ENCODE results near the gene TNFRSF19.

Gene TNFRSF19

DNA sequence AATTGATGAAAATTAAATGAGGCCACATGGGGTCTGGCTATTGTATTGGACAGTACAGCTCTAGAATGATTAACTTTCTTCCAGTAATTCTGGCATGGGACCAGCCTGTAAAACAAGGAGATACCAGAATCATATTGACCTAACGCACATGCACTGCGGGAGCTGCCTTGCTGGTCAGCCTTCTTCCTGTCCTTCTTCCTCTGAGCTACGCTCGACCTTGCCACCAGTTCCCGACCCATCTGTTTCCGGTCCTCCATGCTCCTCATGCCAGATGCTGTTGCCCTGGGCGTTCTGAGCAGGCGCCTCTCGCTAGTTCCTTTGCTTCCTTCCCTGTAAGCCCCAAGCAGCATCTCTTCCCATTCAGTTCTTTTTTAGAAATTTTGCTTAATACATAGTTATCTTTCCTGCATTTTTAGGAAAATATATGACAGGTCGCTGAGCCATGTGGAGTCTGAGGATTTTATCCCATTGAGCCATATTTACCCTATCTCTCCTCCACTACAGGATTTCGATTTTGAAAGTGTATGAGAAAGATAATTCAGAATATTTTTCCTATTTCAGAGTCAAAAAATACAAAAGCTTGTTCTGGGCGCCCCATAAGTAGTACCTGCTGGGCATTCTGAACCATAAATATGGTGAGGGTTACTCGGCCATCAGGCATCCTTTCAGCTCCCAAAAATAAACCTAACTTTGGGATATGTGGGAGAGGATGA lies 38.6 kb downstream of the TNFRSF19 start:
- DNase-seq, result peak in 1 of 2 experiments; percentile 3

DNA sequence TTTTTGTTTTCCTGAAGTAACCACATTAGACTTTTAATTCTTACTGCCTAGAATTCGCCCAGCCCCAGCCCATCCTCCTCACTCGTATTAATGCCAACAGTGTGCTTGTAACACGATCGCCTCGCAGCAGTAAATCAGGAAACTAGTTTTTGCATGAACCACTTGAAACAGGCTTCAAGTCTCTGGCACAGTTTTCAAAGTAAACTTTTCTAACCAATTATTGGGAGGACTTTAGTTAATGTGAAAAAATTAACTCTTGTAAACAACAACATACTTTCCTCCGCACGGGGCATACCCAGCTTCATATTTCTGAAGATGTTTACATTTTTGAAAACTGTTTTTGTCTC lies 39.2 kb downstream of the TNFRSF19 start:
- DNase-seq, result no peak

DNA sequence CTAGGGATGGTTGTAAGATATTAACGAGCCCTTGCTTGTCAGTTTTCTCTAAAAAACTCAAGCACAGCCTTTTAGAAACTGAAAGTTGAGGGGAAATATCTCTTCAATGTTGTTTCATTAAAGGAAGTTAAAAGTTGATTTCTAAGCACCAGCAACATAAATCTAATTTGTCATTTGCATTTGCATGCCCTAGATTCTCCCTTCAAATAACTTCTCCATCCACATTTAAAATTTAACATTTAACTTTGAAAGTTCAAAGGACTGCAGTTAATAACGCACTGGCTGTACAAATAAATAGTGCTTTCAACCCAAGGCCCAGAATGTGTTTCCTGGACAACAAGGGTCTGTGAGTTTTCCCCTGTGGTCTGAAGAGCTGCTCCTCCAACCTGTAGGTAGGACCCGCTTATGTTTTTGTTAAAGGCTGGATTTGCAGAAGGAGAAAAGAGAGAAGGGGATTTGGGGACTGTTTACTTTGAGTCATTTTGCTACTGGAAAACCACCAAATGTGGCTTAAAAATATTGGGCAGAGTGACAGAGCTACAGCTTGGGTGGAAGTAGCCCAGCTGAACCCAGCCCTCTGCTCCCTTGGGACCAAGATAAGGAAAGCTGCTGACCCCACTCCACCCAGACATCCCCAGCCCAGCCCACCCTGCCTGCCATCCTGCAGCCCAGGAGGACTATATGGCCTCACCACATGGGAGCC lies 39.8 kb downstream of the TNFRSF19 start:
- no peak for DNase-seq

DNA sequence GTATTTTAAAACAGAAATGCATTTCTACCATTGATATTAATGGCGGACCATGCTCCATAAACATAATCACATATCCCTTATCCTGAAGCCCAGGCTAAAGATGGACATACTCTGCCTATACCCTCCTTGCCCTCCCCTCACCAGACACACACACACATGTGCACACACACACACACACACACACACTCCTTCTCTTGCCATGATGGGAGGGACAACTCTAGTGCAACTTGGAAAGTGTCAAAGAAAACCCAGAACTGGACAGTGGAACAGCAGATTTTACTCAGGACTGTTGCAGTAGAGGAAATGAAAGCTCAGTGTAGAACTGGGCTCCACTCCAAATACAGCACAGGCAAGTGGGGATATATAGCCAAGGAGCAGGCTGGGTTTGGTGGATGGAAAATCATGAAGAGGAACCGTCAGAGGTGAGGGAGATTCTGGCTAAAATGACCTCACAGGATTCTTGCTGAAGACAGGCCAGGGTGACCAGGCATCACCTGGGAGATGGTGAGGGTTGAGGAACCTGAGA lies 40.8 kb downstream of the TNFRSF19 start:
- DNase-seq, result no peak

DNA sequence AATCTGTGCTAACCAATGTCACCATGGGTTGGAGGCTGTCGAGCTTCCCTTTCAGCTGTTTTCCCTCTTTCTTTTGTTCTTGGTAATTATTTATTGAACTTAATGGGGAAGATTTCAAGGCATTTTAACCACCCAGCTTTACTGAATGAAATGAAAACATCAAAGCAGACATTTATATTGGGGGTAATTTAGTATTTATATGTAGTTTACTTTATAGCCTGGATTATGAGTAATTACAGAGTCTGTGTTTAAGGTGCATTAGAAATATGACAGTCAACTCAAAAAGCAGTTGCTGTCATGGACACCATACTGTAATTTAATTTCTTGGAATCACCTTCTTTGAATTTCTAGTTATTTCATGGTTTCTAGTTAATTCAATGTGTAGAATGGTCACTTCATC lies 42.0 kb downstream of the TNFRSF19 start:
- no peak for DNase-seq

DNA sequence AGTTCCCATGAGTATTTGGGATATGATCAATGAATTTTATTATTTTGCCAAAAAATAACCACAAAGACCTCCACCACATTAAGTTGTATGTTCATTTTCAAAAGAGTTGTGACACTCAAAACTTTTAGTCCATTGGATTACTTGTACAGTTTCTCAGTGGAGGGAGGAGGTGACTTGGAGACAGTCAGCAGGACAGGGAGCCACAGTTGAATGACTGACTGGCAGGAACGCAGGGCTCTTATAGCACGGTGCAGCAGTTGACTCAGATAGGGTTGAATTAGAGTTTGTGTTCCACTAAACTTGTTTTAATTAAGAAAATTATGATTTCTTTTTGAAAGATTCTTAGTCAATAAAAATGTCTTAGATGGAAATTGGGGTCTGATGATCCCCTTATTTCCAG lies 42.5 kb downstream of the TNFRSF19 start:
- no peak for DNase-seq

DNA sequence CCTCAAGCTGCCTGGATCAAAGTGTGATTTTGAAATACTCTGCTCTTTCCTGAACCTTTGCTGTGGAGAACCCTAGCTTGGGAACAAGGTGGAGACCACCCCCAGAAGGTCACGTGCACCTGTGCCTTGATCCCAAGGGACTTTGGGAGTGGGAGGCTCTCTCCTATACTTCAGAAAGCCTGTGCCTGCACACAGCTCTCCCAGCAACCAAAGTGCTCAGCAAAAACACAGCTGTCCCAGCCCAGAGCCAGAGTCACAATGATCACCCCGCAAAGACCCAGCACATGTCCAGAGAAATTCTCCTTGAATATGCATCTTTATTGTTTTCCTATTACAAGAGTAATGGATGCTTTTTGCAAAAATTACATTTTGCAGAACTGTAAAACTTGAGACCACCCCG lies 43.4 kb downstream of the TNFRSF19 start:
- no peak for DNase-seq

DNA sequence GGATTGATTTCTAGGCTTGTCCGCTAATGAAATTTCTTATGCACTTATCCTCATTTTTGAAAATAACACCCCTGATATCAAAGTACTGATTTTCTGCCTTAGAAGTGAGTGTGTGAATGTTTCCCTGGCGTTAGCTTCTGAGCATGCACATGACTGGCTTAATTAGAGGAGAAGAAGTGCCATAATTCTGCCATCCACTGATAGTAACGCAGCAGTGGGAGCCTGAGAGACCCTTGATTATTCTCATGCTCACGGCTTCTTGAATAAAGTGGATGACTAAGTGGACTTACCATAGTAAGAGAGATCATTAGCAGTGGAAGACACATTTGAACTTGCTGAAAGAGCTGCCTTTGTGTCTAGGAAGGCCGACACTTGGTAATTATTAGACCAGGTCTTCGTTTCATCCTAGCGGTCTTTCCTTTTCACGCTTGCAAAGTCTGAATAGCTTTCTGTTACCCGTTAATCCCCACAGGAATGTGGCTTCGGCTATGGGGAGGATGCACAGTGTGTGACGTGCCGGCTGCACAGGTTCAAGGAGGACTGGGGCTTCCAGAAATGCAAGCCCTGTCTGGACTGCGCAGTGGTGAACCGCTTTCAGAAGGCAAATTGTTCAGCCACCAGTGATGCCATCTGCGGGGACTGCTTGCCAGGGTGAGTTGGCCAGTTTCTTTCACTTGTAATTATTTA lies 45.3 kb downstream of the TNFRSF19 start:
- no peak for DNase-seq

DNA sequence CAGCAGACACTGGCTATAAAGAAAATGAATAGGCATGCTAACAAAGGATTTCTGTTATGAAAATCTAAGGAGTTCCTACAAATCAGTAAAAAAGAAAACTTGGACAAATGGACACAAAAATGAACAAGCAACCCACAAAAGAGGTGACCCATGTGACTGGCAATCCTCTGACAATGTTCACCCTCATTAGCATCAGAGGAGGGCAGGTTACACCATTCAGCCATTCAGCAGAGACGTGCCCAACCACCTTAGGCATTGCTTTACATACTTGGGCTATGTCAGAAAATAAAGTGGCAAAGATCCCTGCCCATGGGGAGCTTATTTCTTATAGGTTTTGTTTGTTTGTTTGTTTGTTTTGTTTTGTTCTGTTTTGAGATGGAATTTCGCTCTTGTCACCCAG lies 46.0 kb downstream of the TNFRSF19 start:
- no peak for DNase-seq

DNA sequence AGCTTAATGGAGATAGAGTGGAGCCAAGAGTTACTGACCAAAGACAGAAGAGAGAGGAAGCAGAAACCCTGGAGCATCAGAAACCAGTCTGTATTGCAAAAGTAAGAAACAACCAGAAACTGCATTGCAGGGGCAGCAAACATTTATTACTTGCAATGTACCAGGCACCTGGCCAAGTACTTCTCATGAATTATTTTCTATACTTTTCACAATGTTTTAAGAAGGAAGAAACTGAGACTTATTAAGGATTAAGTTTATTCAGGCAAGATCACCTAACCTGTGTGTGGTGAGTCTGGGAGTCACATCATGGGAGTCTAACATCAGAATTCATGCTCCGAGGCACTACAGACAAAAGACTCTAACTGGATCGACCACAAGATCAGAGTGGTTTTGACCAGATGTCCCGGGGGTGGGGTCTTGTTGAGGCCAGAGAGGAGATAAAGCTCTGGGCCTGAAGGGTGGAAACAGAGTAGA lies 47.4 kb downstream of the TNFRSF19 start:
- no peak for DNase-seq

DNA sequence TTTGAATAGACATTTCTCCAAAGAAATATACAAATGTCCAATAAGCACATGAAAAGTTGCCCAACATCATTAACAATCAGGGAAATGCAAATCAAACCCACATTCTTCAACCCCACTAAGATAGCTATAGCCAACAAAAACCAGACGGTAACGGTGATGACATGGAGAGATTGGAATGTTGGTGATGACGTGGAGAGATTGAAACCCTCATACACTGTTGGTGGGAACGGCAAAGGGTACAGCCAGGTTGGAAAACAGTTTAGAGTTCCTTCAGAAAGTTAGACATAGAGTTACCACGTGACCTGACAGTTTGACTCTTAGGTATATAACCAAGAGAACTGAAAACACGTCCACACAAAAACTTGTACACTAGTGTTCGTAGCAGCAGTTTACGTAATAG lies 48.1 kb downstream of the TNFRSF19 start:
- DNase-seq, result no peak

DNA sequence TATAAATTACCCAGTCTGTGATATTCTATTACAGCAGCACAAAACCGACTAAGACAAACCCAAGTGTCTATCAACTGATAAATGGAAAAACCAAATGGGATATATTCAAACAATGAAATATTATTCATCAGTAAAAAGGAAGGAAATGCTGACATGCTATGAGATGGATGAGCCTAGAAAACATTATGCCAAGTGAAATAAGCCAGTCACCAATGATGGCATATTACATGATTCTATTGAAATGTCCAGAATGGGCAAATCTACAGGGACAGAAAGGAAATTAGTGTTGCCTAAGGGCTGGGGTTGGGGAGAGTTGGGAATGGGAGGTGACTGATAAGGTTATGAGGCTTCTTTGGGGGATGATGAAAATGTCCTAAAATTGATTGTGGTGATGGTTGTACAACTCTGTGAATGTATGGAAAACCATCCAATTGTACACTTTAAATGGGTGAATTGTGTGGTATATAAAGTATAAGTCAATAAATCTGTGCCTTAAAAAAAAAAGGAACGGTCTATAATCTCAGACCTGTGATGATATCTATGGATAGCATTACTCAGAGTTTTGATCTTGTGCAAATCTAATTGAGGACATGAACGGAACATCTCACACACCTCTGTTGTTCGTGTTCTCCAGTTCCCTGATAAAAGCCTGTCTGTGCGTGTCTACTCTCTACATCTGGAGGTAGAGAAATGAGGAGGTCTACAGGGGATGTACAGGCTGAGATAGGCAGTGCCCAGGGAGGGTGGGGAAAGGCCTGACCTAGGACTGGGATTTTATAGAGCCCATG lies 49.0 kb downstream of the TNFRSF19 start:
- DNase-seq, result no peak

DNA sequence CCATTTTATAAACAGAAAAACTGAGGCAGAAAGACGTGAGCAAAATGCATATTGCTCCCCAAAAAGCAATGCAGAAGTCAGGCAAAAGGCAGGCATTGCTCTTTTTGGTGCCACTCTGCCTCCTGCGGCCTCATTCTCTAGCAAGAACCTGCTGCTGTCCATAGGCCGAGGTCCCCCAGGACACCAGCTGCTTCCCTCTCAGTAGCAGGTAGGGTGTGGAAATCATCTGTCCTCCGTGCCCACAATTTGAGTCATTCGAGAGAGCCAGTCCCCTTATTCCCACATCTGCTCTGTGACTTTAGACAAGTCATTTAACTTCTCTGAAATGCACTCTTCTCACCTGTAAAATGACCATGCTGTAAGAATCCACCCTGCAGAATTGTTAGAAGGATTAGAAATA lies 50.0 kb downstream of the TNFRSF19 start:
- no peak for DNase-seq

DNA sequence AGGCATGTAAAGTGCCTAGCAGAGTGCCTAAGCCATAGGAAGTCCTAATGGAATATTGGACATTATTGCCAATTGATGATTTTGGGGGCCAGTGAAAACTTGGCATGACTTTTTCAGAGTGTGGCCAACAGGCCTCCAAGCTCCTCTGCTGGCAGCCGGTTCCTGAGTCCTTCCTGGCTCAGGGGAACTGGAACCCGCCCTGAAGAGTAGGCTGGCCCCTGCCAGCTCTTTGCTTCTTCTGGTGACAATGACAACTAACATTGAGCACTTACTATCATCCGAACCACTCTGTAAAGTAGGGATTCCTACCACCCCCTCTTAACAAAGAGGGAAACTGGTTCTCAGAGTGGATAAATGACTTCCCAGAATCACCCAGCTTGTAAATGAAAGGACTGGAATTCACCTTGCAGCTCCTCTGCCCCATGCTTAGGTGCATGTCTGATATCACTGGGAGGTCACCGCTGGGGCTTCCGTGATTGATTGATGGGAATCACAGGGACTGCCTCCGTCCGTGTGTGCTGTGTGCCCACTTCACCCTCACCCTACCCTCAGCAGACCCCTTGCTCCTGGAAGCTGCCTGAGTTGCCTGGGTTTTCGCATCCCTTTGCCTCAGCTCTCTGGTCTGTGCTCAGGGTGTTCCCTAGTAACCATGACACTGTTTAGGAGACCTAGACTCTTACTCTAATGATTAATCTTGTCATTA lies 50.6 kb downstream of the TNFRSF19 start:
- no peak for DNase-seq

DNA sequence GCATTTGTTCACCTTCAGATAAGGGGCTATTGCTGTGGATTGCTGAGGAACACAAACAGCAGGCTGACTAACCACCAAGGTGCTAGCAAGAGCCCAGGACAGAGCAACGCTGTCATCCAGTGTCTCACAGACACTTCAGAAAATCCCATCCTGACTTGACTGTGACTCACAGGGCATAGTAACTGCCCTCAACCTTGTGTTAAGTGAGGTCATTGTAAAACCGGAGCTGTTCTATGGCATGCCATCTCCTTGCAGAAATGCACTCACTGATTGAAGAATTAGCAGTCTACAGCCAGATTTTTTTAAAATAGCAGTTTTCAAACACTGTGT lies 51.1 kb downstream of the TNFRSF19 start:
- DNase-seq, result no peak

DNA sequence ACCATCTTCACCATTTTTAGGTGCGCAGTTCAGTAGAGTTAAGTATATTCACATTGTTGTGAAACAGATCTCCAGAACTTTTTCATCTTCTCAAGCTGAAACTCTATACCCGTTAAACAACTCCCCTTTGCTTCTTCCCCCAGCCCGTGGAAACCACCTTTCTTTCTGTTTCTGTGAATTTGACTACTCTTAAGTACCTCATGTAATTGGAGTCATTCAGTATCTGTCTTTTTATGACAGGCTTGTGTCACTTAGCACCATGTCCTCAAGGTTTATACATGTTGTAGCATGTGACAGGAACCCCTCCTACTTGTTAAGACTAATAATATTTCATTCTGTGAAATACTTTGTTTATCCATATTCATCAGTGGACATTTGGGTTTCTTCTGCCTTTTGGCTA lies 52.8 kb downstream of the TNFRSF19 start:
- DNase-seq, result no peak

DNA sequence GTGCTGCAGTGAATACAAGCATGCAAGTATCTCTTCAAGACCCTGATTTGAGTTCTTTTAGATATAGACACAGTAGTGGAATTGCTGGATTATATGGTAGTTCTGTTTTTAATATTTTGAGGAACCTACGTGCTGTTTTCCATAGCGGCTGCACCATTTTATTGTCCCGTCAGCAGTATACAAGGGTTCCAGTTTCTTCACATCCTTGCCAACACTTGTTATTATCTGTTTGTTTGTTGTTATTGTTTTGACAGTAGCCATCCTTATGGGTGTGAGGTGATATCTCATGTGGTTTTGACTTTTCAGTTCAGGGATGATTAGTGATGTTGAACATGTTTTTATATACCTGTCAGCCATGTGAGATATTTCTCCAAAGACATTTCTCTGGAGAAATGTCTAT lies 53.2 kb downstream of the TNFRSF19 start:
- no peak for DNase-seq

DNA sequence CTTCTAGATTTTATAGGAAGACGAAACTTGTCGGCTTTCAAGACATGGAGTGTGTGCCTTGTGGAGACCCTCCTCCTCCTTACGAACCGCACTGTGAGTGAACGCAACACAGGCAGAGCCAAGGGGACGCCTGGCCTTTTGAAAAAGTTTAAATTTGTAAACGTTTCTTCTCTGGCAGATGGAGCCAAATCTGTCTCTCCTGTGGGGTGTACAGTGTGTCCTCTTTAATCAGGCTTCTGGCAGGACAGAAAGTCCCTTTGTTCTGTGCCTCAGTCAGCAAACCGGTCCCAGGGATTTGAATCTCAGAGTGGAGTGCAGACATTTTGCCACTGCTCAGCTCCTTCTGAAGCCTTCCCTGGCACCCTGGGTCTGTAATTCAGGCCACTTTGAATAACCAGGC lies 56.5 kb downstream of the TNFRSF19 start:
- DNase-seq, result no peak

DNA sequence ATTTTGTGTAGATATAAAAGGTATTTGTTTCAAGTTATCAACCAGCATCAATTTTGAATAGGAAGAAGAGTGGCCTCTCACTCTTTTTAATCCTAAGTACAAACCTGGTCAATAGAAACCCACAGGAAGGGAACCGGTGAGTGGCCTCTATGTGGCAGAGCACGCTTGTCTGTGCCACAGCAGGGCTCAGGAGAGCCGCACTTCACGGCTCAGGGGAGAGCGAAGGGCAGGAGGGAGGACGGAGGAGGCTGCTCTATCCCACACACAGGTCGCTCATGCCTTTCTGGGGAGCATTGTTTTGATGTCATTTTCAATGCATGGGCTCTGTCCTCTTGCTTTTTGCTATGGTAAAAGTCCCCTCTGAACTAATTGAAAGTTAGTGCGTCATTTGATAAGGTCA lies 57.2 kb downstream of the TNFRSF19 start:
- no peak for DNase-seq

DNA sequence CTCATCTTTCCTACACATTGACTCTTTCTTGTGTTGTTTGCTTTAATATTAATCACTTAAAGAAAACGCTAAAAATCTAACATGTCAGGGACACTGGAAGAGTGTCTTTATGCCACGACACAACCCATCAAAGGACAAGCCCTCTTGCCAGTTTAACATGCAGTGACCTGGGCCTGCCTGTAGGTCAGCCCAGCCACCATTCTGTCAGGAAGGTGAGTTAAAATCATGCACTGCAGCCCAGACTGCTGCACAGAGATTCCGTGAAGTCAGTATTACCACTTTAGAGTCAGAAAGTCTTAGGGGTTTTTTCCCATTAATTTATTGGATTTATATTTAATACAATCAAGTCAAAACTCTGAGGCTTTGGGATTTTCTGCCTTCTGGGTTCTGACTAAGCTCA lies 58.0 kb downstream of the TNFRSF19 start:
- no peak for DNase-seq

DNA sequence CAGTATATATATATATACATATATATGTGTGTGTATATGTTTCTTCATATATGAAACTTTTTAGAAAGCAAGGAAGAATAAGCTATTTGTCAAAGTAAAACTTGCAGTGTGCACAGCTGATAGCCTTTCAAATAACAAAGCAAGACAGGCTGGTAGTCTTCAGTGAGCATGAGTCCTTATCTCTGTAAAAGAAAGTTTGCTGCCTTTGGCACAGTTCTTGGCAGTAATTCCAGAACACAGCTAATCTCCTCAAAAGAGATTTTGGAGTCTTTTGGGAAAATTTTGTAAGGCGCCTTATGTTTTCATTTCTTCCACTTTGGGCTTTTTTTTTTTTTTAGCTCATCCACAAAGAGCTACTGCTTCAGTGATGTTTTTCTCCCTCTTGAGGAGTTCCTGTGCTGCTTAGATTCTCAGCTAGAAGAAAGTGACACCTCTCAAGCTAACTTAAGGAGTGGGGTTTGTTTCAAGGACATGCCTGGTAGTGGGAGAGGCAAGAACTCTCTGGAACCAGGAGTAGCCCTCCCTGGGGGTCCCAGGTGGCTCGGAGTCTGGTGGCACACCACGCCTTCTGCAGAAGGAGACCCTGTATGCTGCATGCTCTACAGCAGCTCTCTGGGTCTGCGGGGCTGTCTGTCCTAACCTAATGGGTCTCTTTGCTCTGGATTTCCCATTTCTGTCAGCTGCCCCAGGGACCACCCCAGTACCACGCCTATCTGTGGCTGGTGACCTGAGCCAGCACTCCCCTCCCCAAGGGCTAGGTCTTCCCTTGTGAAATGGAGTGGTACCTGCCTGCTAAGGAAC lies 58.8 kb downstream of the TNFRSF19 start:
- DNase-seq, result no peak
